Stimulated activated CD8-positive, alpha-beta memory T cell treated with anti-CD3 and anti-CD28 coated beads, Interleukin-4, amount 100 ng/mL, for 24 hours (primary cell): ENCODE data around the gene FGD4.

Source experiments
- DNase-seq: peaks from one replicate; pipeline ENCODE4 v3.0.0-alpha.2; 2020; ENCODE audit warnings: low read depth

FGD4 gene

GRCh38 chr12:32679920-32680237 is 280.5 kb downstream of the FGD4 start:
- DNase-seq = no peak

GRCh38 chr12:32680787-32681186 is 281.4 kb downstream of the FGD4 start:
- no peak for DNase-seq

GRCh38 chr12:32681272-32681671 is 281.9 kb downstream of the FGD4 start:
- no peak for DNase-seq

GRCh38 chr12:32686340-32686739 is 287.0 kb downstream of the FGD4 start:
- no peak for DNase-seq

- DNase-seq = no peak
Observed at GRCh38 chr12:32688786-32689185, 289.4 kb downstream of the FGD4 start.

- no peak for DNase-seq
Observed at GRCh38 chr12:32690927-32691326, 291.6 kb downstream of the FGD4 start.

- DNase-seq = no peak
Observed at GRCh38 chr12:32692358-32692757, 293.0 kb downstream of the FGD4 start.

- DNase-seq = no peak
Observed at GRCh38 chr12:32693036-32693435, 293.7 kb downstream of the FGD4 start.
